PFSK-1 (cell line): ENCODE measurements around the gene RHO. TPM values are rescaled to one million over a fixed set of nuclear protein-coding genes. Genes with fewer than 3 reads are reported as not detected.

Experiments
- FOXP2 ChIP-seq: optimal IDR thresholded peaks from 2 replicates; pipeline ENCODE3; 2011; ENCODE audit warnings: borderline replicate concordance, control low read depth, inconsistent platforms; ENCODE audit not compliant: insufficient read depth; ENCODE audit errors: extremely low read length, extremely low read depth
- POLR2AphosphoS5 ChIP-seq: IDR thresholded peaks from 2 replicates; pipeline ENCODE4 v1.6.1; 2012; ENCODE audit warnings: low read depth, mild to moderate bottlenecking, control low read depth, low read length, moderate library complexity
- SIN3A ChIP-seq: IDR thresholded peaks from 2 replicates; pipeline ENCODE4 v1.6.1; 2012; ENCODE audit warnings: mild to moderate bottlenecking, low read length, moderate library complexity, borderline replicate concordance; ENCODE audit not compliant: insufficient read depth
- TAF1 ChIP-seq: IDR thresholded peaks from 2 replicates; pipeline ENCODE4 v1.6.1; 2012; ENCODE audit warnings: low read length, control low read depth, borderline replicate concordance; ENCODE audit not compliant: insufficient read depth
- polyA plus RNA-seq: library from polyadenylated mRNA; unstranded; fragments of >200 nt; gene quantifications from one replicate; pipeline ENCODE4 v1.2.1, GENCODE V29; 2012; ENCODE audit warnings: low read depth, missing spikeins; ENCODE audit not compliant: insufficient read length
- TF ChIP-seq, protein P1 (sequence below), 2 experiments: IDR thresholded peaks; 2 replicates each; pipeline versions ENCODE4 v1.6.1 to v1.8.0; 2011 to 2012; ENCODE audit warnings: low read depth in 2 of 2, low read length in 2 of 2, control low read depth in 1 of 2, inconsistent platforms in 1 of 2, mild to moderate bottlenecking in 1 of 2, moderate library complexity in 1 of 2; ENCODE audit not compliant: insufficient read depth in 1 of 2

Gene RHO
- not detected for polyA plus RNA-seq

DNA sequence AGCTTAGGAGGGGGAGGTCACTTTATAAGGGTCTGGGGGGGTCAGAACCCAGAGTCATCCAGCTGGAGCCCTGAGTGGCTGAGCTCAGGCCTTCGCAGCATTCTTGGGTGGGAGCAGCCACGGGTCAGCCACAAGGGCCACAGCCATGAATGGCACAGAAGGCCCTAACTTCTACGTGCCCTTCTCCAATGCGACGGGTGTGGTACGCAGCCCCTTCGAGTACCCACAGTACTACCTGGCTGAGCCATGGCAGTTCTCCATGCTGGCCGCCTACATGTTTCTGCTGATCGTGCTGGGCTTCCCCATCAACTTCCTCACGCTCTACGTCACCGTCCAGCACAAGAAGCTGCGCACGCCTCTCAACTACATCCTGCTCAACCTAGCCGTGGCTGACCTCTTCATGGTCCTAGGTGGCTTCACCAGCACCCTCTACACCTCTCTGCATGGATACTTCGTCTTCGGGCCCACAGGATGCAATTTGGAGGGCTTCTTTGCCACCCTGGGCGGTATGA, at the start of gene RHO:
TSS of gene RHO (plus strand) at position 51 of the 512 bp plus-strand sequence. CDS start at position 146, 95 bp downstream.
- TF ChIP-seq SIN3A (no peak), FOXP2 (no peak), POLR2AphosphoS5 (no peak), TAF1 (no peak)
- TF ChIP-seq, protein P1, sequence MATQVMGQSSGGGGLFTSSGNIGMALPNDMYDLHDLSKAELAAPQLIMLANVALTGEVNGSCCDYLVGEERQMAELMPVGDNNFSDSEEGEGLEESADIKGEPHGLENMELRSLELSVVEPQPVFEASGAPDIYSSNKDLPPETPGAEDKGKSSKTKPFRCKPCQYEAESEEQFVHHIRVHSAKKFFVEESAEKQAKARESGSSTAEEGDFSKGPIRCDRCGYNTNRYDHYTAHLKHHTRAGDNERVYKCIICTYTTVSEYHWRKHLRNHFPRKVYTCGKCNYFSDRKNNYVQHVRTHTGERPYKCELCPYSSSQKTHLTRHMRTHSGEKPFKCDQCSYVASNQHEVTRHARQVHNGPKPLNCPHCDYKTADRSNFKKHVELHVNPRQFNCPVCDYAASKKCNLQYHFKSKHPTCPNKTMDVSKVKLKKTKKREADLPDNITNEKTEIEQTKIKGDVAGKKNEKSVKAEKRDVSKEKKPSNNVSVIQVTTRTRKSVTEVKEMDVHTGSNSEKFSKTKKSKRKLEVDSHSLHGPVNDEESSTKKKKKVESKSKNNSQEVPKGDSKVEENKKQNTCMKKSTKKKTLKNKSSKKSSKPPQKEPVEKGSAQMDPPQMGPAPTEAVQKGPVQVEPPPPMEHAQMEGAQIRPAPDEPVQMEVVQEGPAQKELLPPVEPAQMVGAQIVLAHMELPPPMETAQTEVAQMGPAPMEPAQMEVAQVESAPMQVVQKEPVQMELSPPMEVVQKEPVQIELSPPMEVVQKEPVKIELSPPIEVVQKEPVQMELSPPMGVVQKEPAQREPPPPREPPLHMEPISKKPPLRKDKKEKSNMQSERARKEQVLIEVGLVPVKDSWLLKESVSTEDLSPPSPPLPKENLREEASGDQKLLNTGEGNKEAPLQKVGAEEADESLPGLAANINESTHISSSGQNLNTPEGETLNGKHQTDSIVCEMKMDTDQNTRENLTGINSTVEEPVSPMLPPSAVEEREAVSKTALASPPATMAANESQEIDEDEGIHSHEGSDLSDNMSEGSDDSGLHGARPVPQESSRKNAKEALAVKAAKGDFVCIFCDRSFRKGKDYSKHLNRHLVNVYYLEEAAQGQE (IDR thresholded peaks at IDR 0.05; ENCODE audit: insufficient read depth in 1 of 2, low read depth in 2 of 2, low read length in 2 of 2) = no peak

DNA sequence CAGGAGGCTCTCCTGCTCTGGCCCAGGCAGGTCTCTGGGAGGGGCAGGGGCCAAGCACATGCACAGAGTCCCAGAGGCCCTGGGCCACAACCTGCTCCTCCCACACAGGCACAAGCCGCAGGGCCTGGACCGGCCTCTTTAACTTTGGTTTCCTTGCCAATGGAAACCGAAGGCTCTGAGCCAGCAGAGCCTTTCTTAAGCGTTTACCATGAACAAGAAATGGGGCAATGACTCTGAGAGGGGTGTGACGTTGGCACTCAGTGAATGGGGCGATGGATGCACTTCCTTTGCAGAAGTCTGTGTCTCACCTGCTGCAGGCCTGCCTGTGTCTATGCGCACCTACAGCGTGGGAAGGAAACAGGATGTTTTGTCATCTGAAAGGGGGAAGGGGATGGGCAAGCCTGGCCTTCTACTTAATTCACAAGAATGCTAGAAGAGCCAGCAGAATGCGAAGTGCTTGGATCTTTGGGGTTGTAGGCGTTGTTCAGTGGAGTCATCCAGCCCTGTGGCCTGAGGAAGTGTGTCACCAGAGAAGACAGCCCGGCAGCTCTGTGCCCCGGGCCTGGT, 46.6 kb upstream of the RHO start:
- TF ChIP-seq POLR2AphosphoS5 (no peak), FOXP2 (no peak), SIN3A (no peak), TAF1 (no peak)
- TF ChIP-seq, protein P1 (IDR thresholded peaks at IDR 0.05; ENCODE audit: insufficient read depth in 1 of 2, low read depth in 2 of 2, low read length in 2 of 2) = no peak

DNA sequence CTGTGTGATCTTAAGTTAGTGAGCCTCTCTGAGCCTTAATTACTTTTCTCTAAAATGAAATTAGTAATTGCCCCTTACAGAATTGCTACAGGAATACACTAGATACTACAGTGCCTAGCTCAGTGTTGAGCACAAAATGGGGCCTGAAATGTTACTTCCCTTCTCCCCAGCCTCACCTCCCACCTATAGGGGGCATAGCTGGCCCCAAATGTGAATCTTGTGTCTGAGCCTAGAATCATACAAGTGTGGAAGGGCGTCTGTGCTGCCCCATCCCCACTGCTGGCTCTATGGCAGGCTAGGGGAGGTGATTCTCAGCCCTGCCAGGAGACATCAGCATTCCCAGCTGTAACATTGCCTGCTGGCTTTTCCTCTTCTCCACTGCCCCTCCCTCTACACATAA, 45.7 kb upstream of the RHO start:
- TF ChIP-seq TAF1 (no peak), FOXP2 (no peak), SIN3A (no peak)

DNA sequence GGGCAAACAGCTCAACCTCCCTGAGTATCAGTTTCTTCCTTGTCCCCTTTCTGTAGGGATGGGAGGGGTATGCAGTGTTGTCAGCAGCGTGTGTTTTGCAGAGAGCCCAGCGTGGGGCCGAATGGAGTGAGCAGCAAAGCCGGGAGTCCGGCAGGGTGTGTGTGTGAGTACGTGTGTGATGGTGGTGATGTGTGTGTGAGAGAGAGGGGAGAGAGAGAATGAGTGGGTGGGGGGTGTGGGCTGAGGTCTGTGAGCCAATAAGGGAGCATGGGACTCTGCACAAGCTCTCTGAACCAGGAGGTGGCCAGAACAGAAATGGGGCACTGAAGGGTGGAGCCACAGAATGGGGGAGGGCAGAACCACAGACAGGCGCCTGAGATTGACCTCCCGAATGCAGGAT, 44.6 kb upstream of the RHO start:
- TF ChIP-seq POLR2AphosphoS5 (no peak), TAF1 (no peak), FOXP2 (no peak), SIN3A (no peak)
- TF ChIP-seq, protein P1 (IDR thresholded peaks at IDR 0.05; ENCODE audit: insufficient read depth in 1 of 2, low read depth in 2 of 2, low read length in 2 of 2) = no peak

DNA sequence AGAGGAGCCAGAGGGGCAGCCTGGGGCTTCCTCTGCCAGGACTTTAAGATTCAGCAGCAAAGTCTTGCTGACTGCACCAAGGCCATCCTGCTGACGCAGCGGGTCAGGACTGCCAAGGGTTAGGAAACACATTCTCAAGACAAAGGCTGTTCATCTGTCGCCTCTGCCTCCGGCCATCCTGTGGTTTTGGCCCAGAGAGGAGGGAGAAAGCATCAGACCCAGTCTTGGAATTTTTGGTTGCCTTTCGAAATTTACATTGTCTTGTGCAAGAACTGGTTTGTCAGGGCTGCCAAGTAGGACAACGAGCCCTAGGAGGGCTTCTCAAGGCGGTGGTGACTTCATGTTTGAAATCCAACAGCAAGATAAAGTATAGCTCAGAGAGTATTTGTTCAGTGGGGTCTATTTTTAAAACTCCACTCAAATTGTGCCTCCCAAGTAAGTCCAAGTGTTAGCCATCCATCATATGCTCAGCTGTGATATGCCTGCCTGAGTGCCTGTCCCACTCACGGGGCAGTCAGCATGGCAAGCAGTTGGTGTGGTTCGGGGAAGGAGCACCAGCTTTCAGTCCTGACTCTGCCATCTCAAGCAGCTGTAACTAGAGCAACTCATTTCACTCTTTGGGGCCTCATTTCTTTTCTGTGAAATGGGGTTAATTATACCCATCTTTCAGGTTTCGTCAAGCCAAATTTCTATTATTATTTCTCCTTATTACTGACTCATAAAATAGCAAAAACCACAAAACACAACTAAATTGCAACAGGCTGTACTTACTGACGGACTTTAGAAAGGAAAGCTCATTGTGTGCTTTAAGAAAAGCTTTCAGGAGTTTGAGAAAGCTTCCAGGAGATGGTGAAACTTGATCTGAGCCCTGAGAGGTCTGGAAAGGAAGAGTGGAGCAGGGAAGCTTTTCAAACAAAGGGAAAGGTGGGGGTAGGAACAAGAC, 42.4 kb upstream of the RHO start:
- TF ChIP-seq POLR2AphosphoS5 (no peak), TAF1 (no peak), FOXP2 (no peak), SIN3A (no peak)
- TF ChIP-seq, protein P1 (IDR thresholded peaks at IDR 0.05; ENCODE audit: insufficient read depth in 1 of 2, low read depth in 2 of 2, low read length in 2 of 2) = no peak
